GM21529 (cell line): Measurements from ENCODE around the gene ESR2.
"Not testable (repeated sequence)": the region's sequence is repeated elsewhere in the genome, so short reads cannot be mapped to it uniquely, and the experiment has no call there.

ENCODE experiments used
- ATAC-seq: cut with Tn5 transposase; IDR thresholded peaks from one replicate; pipeline ENCODE4 v1.9.1; 2021; ENCODE audit not compliant: unreplicated experiment

ESR2 gene

DNA sequence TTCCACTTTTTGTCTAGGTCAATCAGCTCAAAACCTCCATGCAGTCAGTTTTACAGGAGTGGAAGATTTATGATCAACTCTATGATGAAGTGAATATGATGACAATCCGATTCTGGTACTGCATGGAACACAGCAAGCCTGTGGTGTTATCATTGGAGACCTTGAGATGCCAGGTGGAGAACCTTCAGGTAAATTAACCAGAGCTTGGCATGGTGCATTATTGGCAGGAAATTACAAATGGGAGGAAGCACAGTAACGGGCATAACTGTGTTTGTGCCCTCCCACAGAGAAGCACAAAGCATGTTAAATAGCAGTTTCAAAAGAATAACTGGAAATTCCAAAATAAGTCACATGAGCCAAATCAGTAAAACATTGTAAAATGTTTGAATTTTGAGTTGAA lies 135.6 kb downstream of the ESR2 start:
- no peak for ATAC-seq

GRCh38 chr14:64149921-64150320 lies 144.2 kb downstream of the ESR2 start:
- ATAC-seq, result no peak

DNA sequence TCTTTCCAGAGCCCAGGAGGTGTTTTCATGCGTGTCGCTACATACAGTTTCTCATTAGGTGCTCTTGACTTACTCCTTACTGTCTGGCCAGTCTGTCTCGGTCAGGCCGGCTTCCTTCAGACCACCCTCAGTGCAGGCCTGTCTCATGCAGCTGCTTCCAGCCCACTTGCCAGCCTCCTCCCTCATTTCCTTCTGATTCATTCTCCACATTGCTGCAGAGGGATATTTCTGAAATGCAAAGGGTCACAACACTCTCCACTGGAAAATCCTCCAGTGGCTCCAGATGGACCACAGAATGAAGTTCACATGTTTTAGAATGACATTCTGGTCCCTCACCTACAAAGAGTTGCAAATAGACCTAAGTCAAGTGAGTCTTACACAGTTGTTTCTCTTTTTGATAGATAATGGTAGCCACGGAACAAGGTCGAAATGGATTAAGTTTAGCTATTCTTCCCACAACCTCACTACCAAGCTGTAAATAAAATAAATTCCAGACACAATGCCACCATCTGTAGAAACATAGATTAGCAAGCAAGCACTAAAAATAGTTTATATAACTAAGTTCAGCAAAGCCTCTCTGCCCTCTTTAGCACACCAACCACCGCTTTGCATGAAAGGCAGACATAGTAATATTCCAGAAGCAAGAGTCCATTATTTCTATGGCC lies 146.9 kb downstream of the ESR2 start:
- no peak for ATAC-seq

GRCh38 chr14:64137657-64138290 lies 156.4 kb downstream of the ESR2 start:
- ATAC-seq, result no peak

DNA sequence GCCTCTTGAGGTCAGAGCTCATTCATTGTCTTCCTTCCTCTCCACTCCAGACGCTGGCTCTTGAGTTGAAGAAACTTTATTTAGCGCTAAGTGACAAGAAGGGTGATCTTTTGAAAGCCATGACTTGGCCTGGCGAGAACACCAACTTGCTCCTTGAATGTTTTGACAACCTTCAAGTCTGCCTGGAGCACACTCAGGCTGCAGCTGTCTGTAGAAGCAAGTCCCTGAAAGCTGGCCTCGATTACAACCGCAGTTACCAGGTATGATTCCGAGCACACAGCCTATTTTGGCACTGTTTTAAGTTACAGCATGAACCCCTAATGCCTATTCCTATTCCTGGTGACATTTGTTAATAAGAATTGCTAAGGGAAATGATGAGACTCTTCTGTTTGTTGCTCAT lies 167.6 kb downstream of the ESR2 start:
- no peak for ATAC-seq

- ATAC-seq, result no peak
These were observed 168.9 kb downstream of the ESR2 start for GRCh38 chr14:64125270-64125669.

- no peak for ATAC-seq
These were observed 170.8 kb downstream of the ESR2 start for GRCh38 chr14:64123241-64123822.

DNA sequence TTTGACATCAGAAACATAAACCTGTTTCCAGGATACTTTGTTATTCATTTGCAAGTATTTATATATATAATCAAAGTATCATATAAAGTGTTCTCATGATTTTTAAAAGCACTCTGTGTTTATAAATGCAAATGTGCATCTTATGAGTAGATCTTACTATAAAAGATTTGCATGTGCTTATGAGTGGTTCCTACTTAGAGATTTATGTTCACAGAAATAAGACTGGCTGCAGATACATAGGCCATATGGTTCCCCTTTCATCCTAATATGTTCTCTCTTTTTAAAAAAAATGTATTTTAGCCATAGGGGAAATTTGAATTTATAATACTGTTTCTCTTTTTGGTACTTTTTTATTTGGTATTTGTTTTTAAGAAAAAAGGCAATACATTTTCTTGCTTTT lies 174.2 kb downstream of the ESR2 start:
- no peak for ATAC-seq

DNA sequence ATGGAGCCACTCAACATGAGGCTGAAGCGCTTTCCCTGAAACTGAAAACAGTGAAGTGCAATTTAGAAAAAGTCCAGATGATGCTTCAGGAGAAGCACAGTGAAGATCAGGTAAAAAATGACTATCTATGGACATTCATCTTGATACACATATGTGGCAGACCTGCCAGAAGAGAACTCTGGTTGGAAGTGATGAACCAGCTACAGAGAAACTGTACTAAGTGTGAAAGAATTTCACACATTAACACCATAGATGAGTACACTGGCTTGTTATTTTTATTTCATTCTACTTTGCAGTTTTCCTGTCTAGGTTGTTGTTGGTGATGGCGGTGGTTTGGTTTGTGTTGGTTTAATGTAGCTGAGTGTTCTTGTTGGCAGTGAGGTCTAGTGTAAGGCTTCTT lies 174.7 kb downstream of the ESR2 start:
- no peak for ATAC-seq

- ATAC-seq, result no peak
These were observed 175.3 kb downstream of the ESR2 start for GRCh38 chr14:64118892-64119291.

GRCh38 chr14:64118403-64118742 lies 175.8 kb downstream of the ESR2 start:
- ATAC-seq, result not testable (repeated sequence)

DNA sequence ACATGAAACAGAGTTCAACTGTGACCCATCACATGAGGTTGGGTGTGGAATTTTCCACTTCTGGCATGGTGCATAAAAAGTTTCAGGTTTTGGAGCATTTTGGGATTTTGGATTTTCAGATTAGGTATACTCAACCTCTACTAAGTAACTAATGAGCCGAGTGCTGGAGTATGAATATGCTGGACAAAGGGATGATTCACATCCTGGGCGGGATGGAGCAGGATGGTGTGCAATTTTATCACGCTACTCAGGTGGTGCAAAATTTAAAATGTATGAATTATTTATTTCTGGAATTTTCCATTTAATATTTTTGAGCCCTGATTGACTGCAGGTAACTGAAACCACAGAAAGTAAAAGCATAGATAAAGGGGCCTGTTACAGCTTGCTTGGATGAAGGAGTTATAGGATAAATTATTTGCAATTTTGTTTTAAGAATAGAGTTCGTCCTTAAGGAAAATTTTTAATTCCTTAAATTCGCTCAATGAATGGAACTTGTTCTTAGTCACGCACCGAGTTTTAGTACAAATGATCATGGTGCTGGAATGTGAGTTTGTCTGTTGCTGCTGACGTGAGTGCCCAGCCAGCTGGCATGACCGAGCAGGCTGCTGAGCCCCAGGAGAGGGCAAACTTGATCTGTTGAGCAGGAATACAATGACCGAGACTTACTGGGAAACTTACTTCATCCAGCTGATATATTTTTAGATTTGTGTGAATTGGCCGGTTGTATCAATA lies 176.3 kb downstream of the ESR2 start:
- no peak for ATAC-seq

- no peak for ATAC-seq
These were observed 178.8 kb downstream of the ESR2 start for GRCh38 chr14:64115401-64115800.

GRCh38 chr14:64114796-64115195 lies 179.4 kb downstream of the ESR2 start:
- ATAC-seq, result no peak

GRCh38 chr14:64114166-64114565 lies 180.0 kb downstream of the ESR2 start:
- no peak for ATAC-seq

DNA sequence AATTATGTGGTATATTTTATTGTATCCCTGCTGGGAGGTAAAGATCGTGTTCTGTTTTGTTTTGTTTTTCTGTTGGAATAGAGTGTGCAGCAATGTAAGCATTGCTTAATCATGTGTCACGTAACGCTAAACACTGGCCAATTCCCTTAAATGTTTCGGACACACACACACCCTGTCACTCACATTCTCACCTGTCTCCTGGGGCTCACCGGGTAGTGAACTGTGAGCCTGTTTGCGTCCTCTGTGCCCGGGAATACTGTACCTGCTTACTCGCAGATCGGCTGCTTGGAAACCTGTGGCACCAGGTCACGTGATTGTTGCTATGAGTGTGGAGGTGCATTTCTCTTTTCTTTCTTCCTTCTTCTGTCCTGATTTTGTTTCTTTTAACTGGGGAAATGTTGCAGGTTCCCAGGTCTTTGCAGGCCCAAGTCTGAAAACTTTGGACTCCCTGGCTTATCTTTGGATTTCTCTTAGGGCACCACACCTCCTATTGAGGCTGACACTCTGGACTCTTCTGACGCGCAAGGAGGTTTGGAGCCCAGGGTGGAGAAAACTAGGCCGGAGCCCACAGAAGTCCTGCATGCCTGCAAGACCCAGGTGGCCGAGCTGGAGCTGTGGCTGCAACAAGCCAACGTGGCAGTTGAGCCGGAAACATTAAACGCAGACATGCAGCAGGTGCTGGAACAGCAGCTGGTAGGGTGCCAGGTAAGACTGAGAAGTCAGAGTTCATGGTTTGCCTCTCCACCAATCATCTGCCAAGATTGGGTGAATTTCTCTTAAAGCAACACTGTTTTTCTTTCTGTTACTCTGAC lies 181.1 kb downstream of the ESR2 start:
- no peak for ATAC-seq

DNA sequence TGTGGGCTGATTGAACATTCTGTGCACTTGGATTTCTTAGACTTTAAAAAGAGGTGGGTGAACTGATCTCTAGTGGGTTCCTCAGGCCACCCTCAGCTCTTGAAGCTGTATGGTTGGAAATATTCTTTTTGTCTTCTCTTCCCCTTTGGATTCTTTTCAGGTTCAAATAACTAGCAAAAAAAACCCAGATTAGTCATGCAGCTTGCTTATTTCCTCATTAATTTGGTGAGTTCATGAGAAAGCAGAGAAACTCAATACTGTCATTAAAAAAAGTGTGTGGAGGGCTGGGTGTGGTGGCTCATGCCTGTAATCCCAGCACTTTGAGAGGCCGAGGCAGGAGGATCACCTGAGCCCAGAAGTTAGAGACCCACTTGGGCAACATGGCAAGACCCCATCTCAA lies 183.4 kb downstream of the ESR2 start:
- no peak for ATAC-seq

DNA sequence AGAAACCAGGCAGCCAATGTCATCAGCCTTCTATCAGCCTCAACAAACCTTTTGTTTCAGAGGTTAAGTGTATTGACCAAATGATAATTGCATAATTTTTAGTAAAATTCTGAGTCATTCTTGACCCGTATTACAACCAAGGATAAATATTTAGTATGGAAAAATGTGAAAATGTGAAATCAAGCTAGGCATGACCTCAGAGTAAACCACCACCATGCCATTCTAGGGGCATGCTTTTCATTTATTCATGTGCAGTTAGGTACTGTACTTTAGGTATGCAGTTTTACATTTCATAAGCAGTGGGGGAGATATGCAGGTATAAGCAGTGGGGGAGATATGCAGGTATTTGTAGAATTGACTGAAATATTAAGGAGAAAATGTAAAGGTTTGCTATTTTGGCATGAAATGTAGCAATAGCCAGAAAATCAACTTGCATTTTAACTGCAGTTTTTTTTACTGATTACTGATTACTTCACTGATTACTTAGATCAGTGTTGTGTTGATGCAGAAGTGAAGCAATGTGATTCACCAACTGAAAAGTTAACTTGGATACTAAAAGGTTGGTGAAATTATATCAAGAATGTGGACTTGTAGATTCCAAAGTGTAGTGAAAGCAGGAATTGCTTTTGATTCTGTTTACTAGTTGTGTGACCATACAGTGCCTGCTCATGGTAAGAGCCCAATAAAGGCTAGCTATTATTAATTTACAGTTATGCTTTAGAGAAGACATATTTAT lies 184.2 kb downstream of the ESR2 start:
- ATAC-seq, result no peak

GRCh38 chr14:64107438-64107837 lies 186.7 kb downstream of the ESR2 start:
- ATAC-seq, result no peak

DNA sequence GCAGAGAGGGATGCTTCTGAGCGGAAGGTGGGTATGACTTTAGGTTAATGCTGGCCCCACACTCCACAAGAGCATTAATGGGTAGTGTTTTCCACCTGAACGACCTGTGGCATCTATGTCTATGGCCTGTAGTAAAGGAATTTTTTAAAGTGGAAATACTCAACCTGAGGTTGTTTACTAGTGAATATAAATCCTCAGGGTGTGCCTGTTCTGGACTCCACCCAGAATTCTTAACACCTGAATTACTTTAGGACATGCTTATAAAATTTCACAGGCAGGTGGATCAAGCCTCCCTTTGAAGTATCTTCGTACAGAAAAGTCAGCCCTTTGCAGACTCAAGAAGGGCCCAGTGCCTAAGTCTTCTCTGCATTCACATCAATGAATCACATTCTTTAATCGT lies 196.1 kb downstream of the ESR2 start:
- ATAC-seq, result no peak

- ATAC-seq, result no peak
These were observed 198.6 kb downstream of the ESR2 start for GRCh38 chr14:64095620-64096019.
